HG03521 (cell line): Measurements from ENCODE around the gene DEFB127.
"Not testable (repeated sequence)": the region's sequence is repeated elsewhere in the genome, so short reads cannot be mapped to it uniquely, and the experiment has no call there.

Experiments
- ATAC-seq: cut with Tn5 transposase; IDR thresholded peaks from one replicate; pipeline ENCODE4 v1.9.1; 2021; ENCODE audit warnings: mild to moderate bottlenecking, moderate library complexity; ENCODE audit not compliant: unreplicated experiment

DEFB127 gene

GRCh38 chr20:157154-157553, at the start of gene DEFB127:
DEFB127 (plus strand) TSS chr20:157454; CDS start chr20:157545, 91 bp downstream.
- no peak for ATAC-seq

GRCh38 chr20:112396-112795, 44.9 kb upstream of the DEFB127 start:
- ATAC-seq, result no peak

- ATAC-seq, result no peak
These were observed 39.7 kb upstream of the DEFB127 start for GRCh38 chr20:117518-117917.

GRCh38 chr20:129786-130323, 27.4 kb upstream of the DEFB127 start:
- not testable (repeated sequence) for ATAC-seq

- no peak for ATAC-seq
These were observed 19.4 kb upstream of the DEFB127 start for GRCh38 chr20:137668-138490.

GRCh38 chr20:142290-142689, 15.0 kb upstream of the DEFB127 start, which contains the start of gene DEFB126:
DEFB126 (plus strand) TSS chr20:142590; CDS start chr20:142629, 39 bp downstream.
- no peak for ATAC-seq

- no peak for ATAC-seq
These were observed 11.4 kb upstream of the DEFB127 start for GRCh38 chr20:145877-146276.

GRCh38 chr20:152131-152530, 5.1 kb upstream of the DEFB127 start:
- no peak for ATAC-seq

GRCh38 chr20:164618-165017, 7.4 kb downstream of the DEFB127 start:
- ATAC-seq, result no peak

GRCh38 chr20:168876-169275, 11.6 kb downstream of the DEFB127 start:
- no peak for ATAC-seq

- ATAC-seq, result no peak
These were observed 27.0 kb downstream of the DEFB127 start for GRCh38 chr20:184288-184687.

GRCh38 chr20:187733-188132, 30.5 kb downstream of the DEFB127 start:
- no peak for ATAC-seq

- ATAC-seq, result no peak
These were observed 32.4 kb downstream of the DEFB127 start, which contains the start of gene DEFB128 for GRCh38 chr20:189611-190010. DEFB128 (minus strand) TSS chr20:189711; CDS start chr20:189623, 88 bp downstream.

- ATAC-seq, result no peak
These were observed 41.0 kb downstream of the DEFB127 start for GRCh38 chr20:198225-198624.

- no peak for ATAC-seq
These were observed 42.7 kb downstream of the DEFB127 start for GRCh38 chr20:199996-200395.

- ATAC-seq, result not testable (repeated sequence)
These were observed 46.4 kb downstream of the DEFB127 start for GRCh38 chr20:203630-204029.
